ENCODE measurements around the gene ZFAND2B. TPM values are rescaled to one million over a fixed set of nuclear protein-coding genes. Genes with fewer than 3 reads are reported as not detected.
A peak's percentile ranks its signal among the peaks of the same experiment; 100 is the strongest.

Gene ZFAND2B
- total RNA-seq, 1 donor from 2014 or later, result 20.2 TPM

- no peak for DNase-seq (ENCODE audit: low read depth, low spot score)
These were observed 14.2 kb downstream of the ZFAND2B start for GRCh38 chr2:219220652-219221402.

- no peak for DNase-seq (ENCODE audit: low read depth, low spot score)
These were observed 15.5 kb downstream of the ZFAND2B start for GRCh38 chr2:219221957-219222518.

- DNase-seq (ENCODE audit: low read depth, low spot score), result no peak
These were observed 17.4 kb downstream of the ZFAND2B start for GRCh38 chr2:219223831-219224610.

- DNase-seq (ENCODE audit: low read depth, low spot score), result no peak
These were observed 18.8 kb downstream of the ZFAND2B start for GRCh38 chr2:219225350-219225749.

- no peak for DNase-seq (ENCODE audit: low read depth, low spot score)
These were observed 21.7 kb downstream of the ZFAND2B start for GRCh38 chr2:219228041-219228910.

GRCh38 chr2:219228911-219229304 is 22.3 kb downstream of the ZFAND2B start:
- DNase-seq (ENCODE audit: low read depth, low spot score), result no peak

- peak; percentile 96 for DNase-seq (ENCODE audit: low read depth, low spot score)
These were observed 22.9 kb downstream of the ZFAND2B start, which contains the start of the genes ANKZF1 and ATG9A for GRCh38 chr2:219229305-219230058. Gene ANKZF1 (plus strand): TSS chr2:219229806. CDS start chr2:219230258, 452 bp downstream. Gene ATG9A (minus strand): TSS chr2:219229636. CDS start chr2:219228024, 1,612 bp downstream.

GRCh38 chr2:219230059-219230540 is 23.5 kb downstream of the ZFAND2B start:
- no peak for DNase-seq (ENCODE audit: low read depth, low spot score)

GRCh38 chr2:219234331-219234730 is 27.7 kb downstream of the ZFAND2B start:
- DNase-seq (ENCODE audit: low read depth, low spot score), result no peak

GRCh38 chr2:219243291-219243761 is 36.7 kb downstream of the ZFAND2B start:
- DNase-seq (ENCODE audit: low read depth, low spot score), result no peak

- no peak for DNase-seq (ENCODE audit: low read depth, low spot score)
These were observed 38.2 kb downstream of the ZFAND2B start for GRCh38 chr2:219244789-219245147.

GRCh38 chr2:219245148-219245898 is 38.7 kb downstream of the ZFAND2B start, which contains the start of the genes GLB1L and STK16:
Gene GLB1L (minus strand): TSS chr2:219245444. CDS start chr2:219243573, 1,871 bp downstream.
Gene STK16 (plus strand): TSS chr2:219245479. CDS start chr2:219246000, 521 bp downstream.
- DNase-seq (ENCODE audit: low read depth, low spot score), result peak; percentile 74

- no peak for DNase-seq (ENCODE audit: low read depth, low spot score)
These were observed 39.3 kb downstream of the ZFAND2B start for GRCh38 chr2:219245899-219246230.

GRCh38 chr2:219246559-219246958 is 40.0 kb downstream of the ZFAND2B start:
- no peak for DNase-seq (ENCODE audit: low read depth, low spot score)

- no peak for DNase-seq (ENCODE audit: low read depth, low spot score)
These were observed 41.4 kb downstream of the ZFAND2B start for GRCh38 chr2:219247678-219248642.

GRCh38 chr2:219248845-219249202 is 42.2 kb downstream of the ZFAND2B start:
- DNase-seq (ENCODE audit: low read depth, low spot score), result no peak

GRCh38 chr2:219249203-219249980 is 42.8 kb downstream of the ZFAND2B start:
- peak; percentile 66 for DNase-seq (ENCODE audit: low read depth, low spot score)
